HEK293 (cell line): Measurements from ENCODE around the gene OR2A25.

Experiments
- CTCF ChIA-PET: fragments of 350-600 bp; formaldehyde crosslinking; extraction: SDS; loops from one replicate; lab custom pipeline; 2021; ENCODE audit warnings: antibody characterized with exemption; lab: Yijun Ruan, JAX
- POLR2A ChIA-PET: fragments of 300-600 bp; formaldehyde crosslinking; extraction: SDS; loops from one replicate; lab custom pipeline; 2020; ENCODE audit warnings: antibody characterized with exemption, inconsistent platforms; lab: Yijun Ruan, JAX
- H3K27ac ChIP-seq: fragments of 200-500 bp; sonication (Bioruptor generic); 2 replicates; pipeline ENCODE4 v1.5.1; 2014; ENCODE audit warnings: low read depth, low read length, control low read depth, inconsistent platforms; ENCODE audit errors: extremely low read depth
- H3K36me3 ChIP-seq, 2 experiments: fragments of 200-500 bp in 1 of 2; sonication (Bioruptor generic) in 1 of 2; 1 replicate in 1 of 2; 2 replicates in 1 of 2; pipeline ENCODE4 v1.5.1; 2014 to 2017; ENCODE audit warnings: inconsistent platforms in 2 of 2, low read length in 2 of 2; ENCODE audit not compliant: control insufficient read depth in 2 of 2, insufficient read depth in 1 of 2
- H3K4me1 ChIP-seq: fragments of 200-500 bp; sonication (Bioruptor generic); 2 replicates; pipeline ENCODE4 v1.5.1; 2014; ENCODE audit warnings: mild to moderate bottlenecking, low read length, inconsistent platforms; ENCODE audit not compliant: control insufficient read depth, insufficient read depth
- H3K4me3 ChIP-seq: 2 replicates; pipeline ENCODE4 v1.5.1; 2011; ENCODE audit warnings: low read depth, mild to moderate bottlenecking, control low read depth, low read length, moderate library complexity
- H3K9me3 ChIP-seq: fragments of 200-500 bp; sonication (Bioruptor generic); 2 replicates; pipeline ENCODE4 v1.5.1; 2014; ENCODE audit warnings: low read depth, low read length, inconsistent platforms; ENCODE audit not compliant: control insufficient read depth, insufficient read depth
- GLI2 ChIP-seq: fragments of 450-650 bp; formaldehyde crosslinking; IDR thresholded peaks from 2 replicates; pipeline ENCODE4; 2017; ENCODE audit warnings: missing biosample characterization, missing genetic modification characterization, low read depth, borderline replicate concordance
- SALL2 ChIP-seq: fragments of 450-650 bp; formaldehyde crosslinking; IDR thresholded peaks from 2 replicates; pipeline ENCODE4 v1.5.0; 2017; ENCODE audit warnings: missing biosample characterization, mild to moderate bottlenecking, missing genetic modification characterization, borderline replicate concordance
- SP7 ChIP-seq: fragments of 450-650 bp; formaldehyde crosslinking; IDR thresholded peaks from 2 replicates; pipeline ENCODE4 v1.5.1; 2016; ENCODE audit warnings: missing biosample characterization, missing genetic modification characterization
- YY1 ChIP-seq: fragments of 450-650 bp; formaldehyde crosslinking; IDR thresholded peaks from 2 replicates; pipeline ENCODE4 v1.5.1; 2018; ENCODE audit warnings: missing biosample characterization, missing genetic modification characterization
- ZFP37 ChIP-seq: fragments of 450-650 bp; formaldehyde crosslinking; IDR thresholded peaks from 2 replicates; pipeline ENCODE4 v1.5.1; 2016; ENCODE audit warnings: missing biosample characterization, missing genetic modification characterization
- ZNF174 ChIP-seq: fragments of 450-650 bp; formaldehyde crosslinking; IDR thresholded peaks from 2 replicates; pipeline ENCODE4 v1.5.0; 2017; ENCODE audit warnings: missing biosample characterization, mild to moderate bottlenecking, missing genetic modification characterization
- ZNF2 ChIP-seq: fragments of 450-650 bp; formaldehyde crosslinking; IDR thresholded peaks from 2 replicates; pipeline ENCODE4 v1.5.1; 2016; ENCODE audit warnings: missing biosample characterization, missing genetic modification characterization
- ZNF23 ChIP-seq: fragments of 450-650 bp; formaldehyde crosslinking; IDR thresholded peaks from 2 replicates; pipeline ENCODE4 v1.5.1; 2016; ENCODE audit warnings: missing biosample characterization, missing genetic modification characterization, borderline replicate concordance
- ZNF248 ChIP-seq: fragments of 450-650 bp; formaldehyde crosslinking; IDR thresholded peaks from 2 replicates; pipeline ENCODE4 v1.5.1; 2017; ENCODE audit warnings: missing biosample characterization, missing genetic modification characterization
- ZNF292 ChIP-seq: fragments of 450-650 bp; formaldehyde crosslinking; IDR thresholded peaks from 2 replicates; pipeline ENCODE4 v1.5.1; 2016; ENCODE audit warnings: low read depth, missing biosample characterization, missing genetic modification characterization, borderline replicate concordance
- ZNF354C ChIP-seq: fragments of 450-650 bp; formaldehyde crosslinking; IDR thresholded peaks from 2 replicates; pipeline ENCODE4 v1.5.1; 2016; ENCODE audit warnings: missing biosample characterization, missing genetic modification characterization, low read depth, borderline replicate concordance
- ZNF48 ChIP-seq: fragments of 450-650 bp; formaldehyde crosslinking; IDR thresholded peaks from 2 replicates; pipeline ENCODE4 v1.5.1; 2016; ENCODE audit warnings: missing biosample characterization, missing genetic modification characterization
- ZNF521 ChIP-seq: fragments of 450-650 bp; formaldehyde crosslinking; IDR thresholded peaks from 2 replicates; pipeline ENCODE4 v1.5.1; 2017; ENCODE audit warnings: missing biosample characterization, mild to moderate bottlenecking, missing genetic modification characterization
- ZNF529 ChIP-seq: fragments of 450-650 bp; formaldehyde crosslinking; IDR thresholded peaks from 2 replicates; pipeline ENCODE4 v1.5.1; 2017; ENCODE audit warnings: missing genetic modification characterization, missing biosample characterization; ENCODE audit not compliant: insufficient replicate concordance
- ZNF558 ChIP-seq: fragments of 450-650 bp; formaldehyde crosslinking; IDR thresholded peaks from 2 replicates; pipeline ENCODE4 v1.5.1; 2016; ENCODE audit warnings: missing biosample characterization, missing genetic modification characterization
- ZNF626 ChIP-seq: fragments of 450-650 bp; sonication (Bioruptor Pico); formaldehyde crosslinking; IDR thresholded peaks from 2 replicates; pipeline ENCODE4 v1.5.1; 2018; ENCODE audit warnings: missing biosample characterization, missing genetic modification characterization, inconsistent platforms
- ZNF701 ChIP-seq: fragments of 450-650 bp; formaldehyde crosslinking; IDR thresholded peaks from 2 replicates; pipeline ENCODE4 v1.5.1; 2016; ENCODE audit warnings: missing biosample characterization, missing genetic modification characterization
- ZNF707 ChIP-seq: fragments of 450-650 bp; formaldehyde crosslinking; IDR thresholded peaks from 2 replicates; pipeline ENCODE4 v1.5.1; 2016; ENCODE audit warnings: missing biosample characterization, missing genetic modification characterization
- ZNF747 ChIP-seq: fragments of 450-650 bp; formaldehyde crosslinking; IDR thresholded peaks from 2 replicates; pipeline ENCODE4 v1.5.1; 2016; ENCODE audit warnings: missing biosample characterization, missing genetic modification characterization
- ZNF776 ChIP-seq: fragments of 450-650 bp; formaldehyde crosslinking; IDR thresholded peaks from 2 replicates; pipeline ENCODE4 v1.5.0; 2017; ENCODE audit warnings: missing biosample characterization, missing genetic modification characterization, borderline replicate concordance
- ZNF785 ChIP-seq: fragments of 450-650 bp; formaldehyde crosslinking; IDR thresholded peaks from 2 replicates; pipeline ENCODE4 v1.5.1; 2016; ENCODE audit warnings: missing biosample characterization, missing genetic modification characterization
- ZNF830 ChIP-seq: fragments of 450-650 bp; IDR thresholded peaks from 2 replicates; pipeline ENCODE4 v1.5.0; 2018; ENCODE audit warnings: missing biosample characterization, missing genetic modification characterization, low read depth, mild to moderate bottlenecking, moderate library complexity
- ZSCAN23 ChIP-seq: fragments of 450-650 bp; formaldehyde crosslinking; IDR thresholded peaks from 2 replicates; pipeline ENCODE4 v1.5.1; 2016; ENCODE audit warnings: missing biosample characterization, missing genetic modification characterization
- TF ChIP-seq, protein P1 (sequence below): fragments of 450-650 bp; formaldehyde crosslinking; IDR thresholded peaks from 2 replicates; pipeline ENCODE4 v1.5.1; 2017; ENCODE audit warnings: missing biosample characterization, mild to moderate bottlenecking, missing genetic modification characterization, moderate library complexity
- TF ChIP-seq, protein P2 (sequence below): sonication (generic); formaldehyde crosslinking; IDR thresholded peaks from 2 replicates; pipeline ENCODE4 v1.8.1; 2022; ENCODE audit warnings: mild to moderate bottlenecking, moderate library complexity, missing genetic modification reagents

The OR2A25 gene

DNA sequence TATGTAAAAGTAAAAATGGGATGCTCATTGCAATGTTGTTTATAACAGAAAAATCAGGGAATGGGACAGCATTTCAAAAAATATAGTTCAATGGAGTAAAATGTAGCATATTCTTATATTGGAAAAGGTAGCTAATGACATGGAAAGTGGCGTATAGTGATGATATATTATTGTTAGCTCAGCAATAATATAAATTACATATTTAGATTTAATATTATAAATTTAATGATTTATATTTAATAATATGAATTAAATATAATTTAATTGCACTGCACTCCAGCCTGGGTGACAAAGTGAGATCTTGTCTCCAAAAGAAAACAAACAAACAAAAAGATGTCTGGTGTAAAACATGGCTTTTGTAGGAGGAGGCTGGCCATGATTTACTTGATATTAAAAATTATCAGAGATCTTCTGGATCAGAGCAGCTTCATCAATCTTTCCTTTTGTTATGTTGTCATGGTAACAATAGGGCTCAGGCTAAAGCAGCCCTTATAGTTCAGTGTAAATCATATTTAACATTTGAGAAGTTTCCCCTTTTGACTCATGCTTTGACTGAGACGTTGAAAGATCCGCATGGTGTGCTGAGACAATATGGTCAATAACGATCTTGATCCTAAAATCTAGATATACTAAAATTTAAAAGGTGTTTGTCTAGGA is 46.3 kb upstream of the OR2A25 start (continued):
- TF ChIP-seq ZNF776 (tag by site-specific recombination), result no peak
- TF ChIP-seq SP7 (tag by site-specific recombination), result no peak
- no peak for TF ChIP-seq SALL2 (tag by site-specific recombination)
- TF ChIP-seq ZNF2 (tag by site-specific recombination), result no peak

DNA sequence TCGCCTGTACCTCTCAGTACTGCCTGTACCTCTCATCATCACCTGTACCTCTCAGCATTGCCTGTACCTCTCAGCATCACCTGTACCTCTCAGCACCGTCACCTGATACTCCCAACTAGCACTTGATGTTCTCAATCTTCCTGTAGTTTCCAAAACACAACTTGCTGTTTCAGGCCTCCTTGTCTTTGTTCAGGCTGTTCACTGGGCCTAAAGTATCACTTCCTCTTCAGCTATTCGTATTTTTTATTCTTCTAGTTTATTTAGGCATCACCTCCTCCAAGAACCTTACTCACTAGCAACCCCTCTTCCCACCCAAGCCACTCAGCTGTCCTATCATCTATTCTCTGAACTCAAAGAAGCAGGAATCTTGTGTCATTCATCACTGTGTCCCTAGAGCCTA is 45.4 kb upstream of the OR2A25 start:
- H3K4me3 ChIP-seq, result no peak overlapping the region
- TF ChIP-seq ZNF701 (no peak), ZNF529 (tag by site-specific recombination) (no peak), ZNF558 (tag by site-specific recombination) (no peak), ZSCAN23 (no peak), ZFP37 (no peak), ZNF707 (tag by site-specific recombination) (no peak), ZNF354C (tag by site-specific recombination) (no peak), SP7 (tag by site-specific recombination) (no peak), ZNF292 (tag by site-specific recombination) (no peak), GLI2 (tag by site-specific recombination) (no peak), YY1 (tag by site-specific recombination) (no peak), ZNF747 (tag by site-specific recombination) (no peak), ZNF785 (tag by site-specific recombination) (no peak), ZNF23 (tag by site-specific recombination) (no peak)
- TF ChIP-seq, protein P1, sequence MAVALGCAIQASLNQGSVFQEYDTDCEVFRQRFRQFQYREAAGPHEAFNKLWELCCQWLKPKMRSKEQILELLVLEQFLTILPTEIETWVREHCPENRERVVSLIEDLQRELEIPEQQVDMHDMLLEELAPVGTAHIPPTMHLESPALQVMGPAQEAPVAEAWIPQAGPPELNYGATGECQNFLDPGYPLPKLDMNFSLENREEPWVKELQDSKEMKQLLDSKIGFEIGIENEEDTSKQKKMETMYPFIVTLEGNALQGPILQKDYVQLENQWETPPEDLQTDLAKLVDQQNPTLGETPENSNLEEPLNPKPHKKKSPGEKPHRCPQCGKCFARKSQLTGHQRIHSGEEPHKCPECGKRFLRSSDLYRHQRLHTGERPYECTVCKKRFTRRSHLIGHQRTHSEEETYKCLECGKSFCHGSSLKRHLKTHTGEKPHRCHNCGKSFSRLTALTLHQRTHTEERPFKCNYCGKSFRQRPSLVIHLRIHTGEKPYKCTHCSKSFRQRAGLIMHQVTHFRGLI, result no peak
- TF ChIP-seq, protein P2, sequence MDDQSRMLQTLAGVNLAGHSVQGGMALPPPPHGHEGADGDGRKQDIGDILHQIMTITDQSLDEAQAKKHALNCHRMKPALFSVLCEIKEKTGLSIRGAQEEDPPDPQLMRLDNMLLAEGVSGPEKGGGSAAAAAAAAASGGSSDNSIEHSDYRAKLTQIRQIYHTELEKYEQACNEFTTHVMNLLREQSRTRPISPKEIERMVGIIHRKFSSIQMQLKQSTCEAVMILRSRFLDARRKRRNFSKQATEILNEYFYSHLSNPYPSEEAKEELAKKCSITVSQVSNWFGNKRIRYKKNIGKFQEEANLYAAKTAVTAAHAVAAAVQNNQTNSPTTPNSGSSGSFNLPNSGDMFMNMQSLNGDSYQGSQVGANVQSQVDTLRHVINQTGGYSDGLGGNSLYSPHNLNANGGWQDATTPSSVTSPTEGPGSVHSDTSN (CRISPR knock-in tag), result no peak
- ChIA-PET POLR2A (no interaction called here), CTCF (interaction anchor here (0.8 kb wide), 1 partner anchor 287 kb away, joined by 4 read pairs; no protein-coding TSS in a partner anchor)
- no peaks in the 10 kb centered on the region for H3K36me3 ChIP-seq
- no peaks in the 10 kb centered on the region for H3K4me1 ChIP-seq
- H3K27ac ChIP-seq, result no peak overlapping the region
- H3K9me3 ChIP-seq, result no peaks in the 10 kb centered on the region

DNA sequence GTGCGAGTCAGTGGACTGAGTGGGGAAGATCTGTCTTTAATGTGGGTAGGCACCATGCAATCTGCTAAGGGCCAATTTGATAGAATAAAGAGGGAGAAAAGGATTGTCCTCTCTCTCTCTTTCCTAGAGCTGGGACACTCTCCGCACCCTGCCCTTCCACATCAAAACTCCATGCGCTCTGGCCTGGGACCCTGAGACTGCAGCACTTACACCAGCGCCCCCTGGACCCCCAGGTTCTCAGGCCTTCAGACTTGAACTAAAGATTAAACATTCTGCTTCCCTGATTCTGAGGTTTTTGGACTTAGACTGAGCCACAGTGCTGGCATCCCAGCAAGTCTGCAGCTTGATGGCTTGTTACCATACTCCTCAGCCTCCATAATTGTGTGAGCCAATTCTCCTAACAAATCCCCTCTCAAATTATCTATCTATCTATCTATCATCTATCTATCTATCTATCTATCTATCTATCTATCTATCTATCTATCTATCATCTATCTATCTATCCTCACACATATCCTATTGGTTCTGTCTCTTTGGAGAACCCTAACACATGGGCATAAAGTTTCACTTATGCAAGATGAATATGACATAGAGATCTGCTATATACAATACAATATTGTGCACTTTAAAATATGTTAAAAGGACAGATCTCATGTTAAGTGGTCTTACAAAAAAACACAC is 43.3 kb upstream of the OR2A25 start:
- CTCF ChIA-PET, result interaction anchor here (0.7 to 1.4 kb wide), 3 partner anchors 8 to 289 kb away, joined by 3 to 5 read pairs (median 4); no protein-coding TSS in a partner anchor
- H3K9me3 ChIP-seq, result no peaks in the 10 kb centered on the region
- TF ChIP-seq ZNF48 (tag by site-specific recombination), result no peak
- no peak for TF ChIP-seq ZNF626 (tag by site-specific recombination)
- no peak for TF ChIP-seq ZNF830
- TF ChIP-seq ZNF174, result no peak
- no peak for TF ChIP-seq ZNF248 (tag by site-specific recombination)
- TF ChIP-seq ZNF521 (tag by site-specific recombination), result no peak
- H3K4me3 ChIP-seq, result no peak overlapping the region
- no peak overlapping the region for H3K27ac ChIP-seq
- POLR2A ChIA-PET, result no interaction called here
- no peaks in the 10 kb centered on the region for H3K36me3 ChIP-seq
- no peaks in the 10 kb centered on the region for H3K4me1 ChIP-seq
